GM12878 (cell line): Measurements from ENCODE around the gene VTN. TPM values are rescaled to one million over a fixed set of nuclear protein-coding genes. Genes with fewer than 3 reads are reported as not detected.

Experiments
- ATAC-seq: fragments of 200-7000 bp; cut with Tn5 transposase; 3 replicates; pipeline ENCODE4 v1.9.1; 2020; ENCODE audit warnings: mild to moderate bottlenecking, moderate library complexity
- BruUV-seq: library from RNA; stranded (reverse); fragments of 400-500 nt; replicated peaks from 2 replicates; lab custom pipeline; 2021; lab: Mats Ljungman, UMichigan
- CTCF ChIA-PET: fragments of 300-600 bp; sonication (Branson Sonifier 250); formaldehyde crosslinking; extraction: SDS; loops from one replicate; lab custom pipeline; 2021; ENCODE audit warnings: inconsistent platforms; lab: Yijun Ruan, JAX
- POLR2A ChIA-PET: fragments of 350-600 bp; formaldehyde crosslinking; extraction: SDS; loops from one replicate; lab custom pipeline; 2021; ENCODE audit warnings: inconsistent platforms; lab: Charles Lee
- RAD21 ChIA-PET: fragments of 300-600 bp; sonication (Branson Sonifier 250); formaldehyde crosslinking; loops from one replicate; lab custom pipeline; 2023; ENCODE audit warnings: antibody characterized with exemption; ENCODE audit not compliant: unreplicated experiment; lab: Charles Lee
- SMC1A ChIA-PET: fragments of 300-600 bp; sonication (Branson Sonifier 250); formaldehyde crosslinking; loops from one replicate; lab custom pipeline; 2023; ENCODE audit not compliant: unreplicated experiment, uncharacterized antibody; lab: Charles Lee
- DNase-seq: peaks from one replicate; pipeline ENCODE4 v3.0.0-alpha.2; 2011; ENCODE audit warnings: low read depth, low spot score
- FAIRE-seq: peaks from 3 replicates; lab custom pipeline; 2011; peaks lifted over from hg19 to GRCh38; lab: Jason Lieb, UNC
- H2AFZ ChIP-seq: 2 replicates; pipeline ENCODE4 v1.6.0; 2011; ENCODE audit warnings: low read depth, low read length, control low read depth; ENCODE audit not compliant: control insufficient read depth
- H3K27ac ChIP-seq: 2 replicates; pipeline ENCODE4 v1.5.1; 2011; ENCODE audit warnings: control low read depth; ENCODE audit not compliant: control insufficient read depth, insufficient read depth
- H3K27me3 ChIP-seq, 2 experiments: replicated peaks in 1 of 2; 2 replicates each; pipeline versions ENCODE4 v1.6.0 to v1.6.1; 2011; ENCODE audit warnings: low read length in 1 of 2; ENCODE audit not compliant: control insufficient read depth in 2 of 2, insufficient read depth in 2 of 2
- H3K36me3 ChIP-seq, 2 experiments: 2 replicates each; pipeline ENCODE4 v1.5.1; 2011; ENCODE audit warnings: low read length in 1 of 2; ENCODE audit not compliant: control insufficient read depth in 2 of 2, insufficient read depth in 2 of 2
- H3K4me1 ChIP-seq: 2 replicates; pipeline ENCODE4 v1.6.1; 2011; ENCODE audit warnings: mild to moderate bottlenecking, low read length, moderate library complexity, mixed read lengths; ENCODE audit not compliant: control insufficient read depth, insufficient read depth
- H3K4me2 ChIP-seq: 2 replicates; pipeline ENCODE4 v1.6.0; 2011; ENCODE audit warnings: control low read depth; ENCODE audit not compliant: control insufficient read depth, insufficient read depth
- H3K4me3 ChIP-seq: fragments of 200-600 bp; sonication (generic); 2 replicates; pipeline ENCODE4 v1.5.1; 2016
- H3K79me2 ChIP-seq: 2 replicates; pipeline ENCODE4 v1.6.0; 2011; ENCODE audit warnings: low read length; ENCODE audit not compliant: control insufficient read depth, insufficient read depth
- H3K9ac ChIP-seq: 2 replicates; pipeline ENCODE4 v1.8.0; 2011; ENCODE audit warnings: low read length, control low read depth, mixed read lengths; ENCODE audit not compliant: control insufficient read depth, insufficient read depth
- H3K9me3 ChIP-seq: replicated peaks from 3 replicates; pipeline ENCODE4 v1.5.1; 2011; ENCODE audit warnings: mild to moderate bottlenecking, low read length; ENCODE audit not compliant: control insufficient read depth, insufficient read depth
- H4K20me1 ChIP-seq: 2 replicates; pipeline ENCODE4 v1.6.0; 2011; ENCODE audit not compliant: control insufficient read depth, insufficient read depth
- ASH2L ChIP-seq: fragments of 300-600, 200-600 bp; sonication (generic); IDR thresholded peaks from 2 replicates; pipeline ENCODE4 v1.6.1; 2017; ENCODE audit warnings: low read depth, mild to moderate bottlenecking, borderline replicate concordance
- HDAC2 ChIP-seq: fragments of 200-600 bp; sonication (generic); IDR thresholded peaks from 2 replicates; pipeline ENCODE4 v1.6.1; 2017
- MEF2B ChIP-seq: fragments of 450-650 bp; IDR thresholded peaks from 2 replicates; pipeline ENCODE4 v1.6.1; 2018; ENCODE audit warnings: mild to moderate bottlenecking, moderate library complexity; ENCODE audit not compliant: partially characterized antibody, poor library complexity, severe bottlenecking
- RUNX3 ChIP-seq: IDR thresholded peaks from 2 replicates; pipeline ENCODE4 v1.6.1; 2012; ENCODE audit warnings: low read length, inconsistent platforms
- ZBED1 ChIP-seq: IDR thresholded peaks from 2 replicates; pipeline ENCODE4 v1.6.1; 2016; ENCODE audit warnings: borderline replicate concordance
- WGBS: methylation state at CpG from one replicate; pipeline ENCODE4 v1.1.6; 2016; ENCODE audit warnings: low lambda C conversion rate; ENCODE audit not compliant: insufficient replicate concordance, insufficient coverage; ENCODE audit errors: missing lambda C conversion rate; 5-methylcytosine and 5-hydroxymethylcytosine counted together
- in situ Hi-C: fragments of 300-500 bp; cut with MboI; formaldehyde crosslinking; loops from 9 replicates; pipeline ENCODE4 v1.14.3; 2018; ENCODE audit warnings: mixed read lengths
- intact Hi-C: fragments of 100-400 bp; cut with micrococcal nuclease; formaldehyde crosslinking; loops from one replicate; pipeline ENCODE4 v1.14.2; 2022; ENCODE audit not compliant: unreplicated experiment
- polyA plus RNA-seq, 11 experiments: library from polyadenylated mRNA; depleted of rRNA in 4 of 11; unstranded in 6 of 11; stranded (reverse) in 5 of 11; fragments of >200 nt; fragmentation: Nextera tagmentation in 4 of 11; fragmentation: Illumina TruSeq in 1 of 11; extraction: Ambion mirVana in 4 of 11; extraction: Trizol in 1 of 11; gene quantifications; 1 replicate in 1 of 11; 2 replicates in 10 of 11; pipeline versions ENCODE4 v1.2.1 to v1.2.3, GENCODE V29; 2011 to 2016; ENCODE audit warnings: inconsistent platforms in 2 of 11, missing spikeins in 2 of 11, low read depth in 1 of 11
- total RNA-seq, 4 experiments: library from RNA; depleted of rRNA in 3 of 4; stranded (reverse); fragments of >200 nt in 3 of 4; fragmentation: Illumina TruSeq in 1 of 4; extraction: Trizol in 1 of 4; gene quantifications; 2 replicates each; pipeline versions ENCODE4 v1.2.1 to v1.2.3, GENCODE V29; 2013 to 2021
- TF ChIP-seq, protein P1 (sequence below): fragments of 450-650 bp; IDR thresholded peaks from 2 replicates; pipeline ENCODE4 v1.6.1; 2016; ENCODE audit warnings: mild to moderate bottlenecking
- TF ChIP-seq, protein P2 (sequence below): IDR thresholded peaks from 2 replicates; pipeline ENCODE4 v1.6.1; 2011; ENCODE audit warnings: borderline replicate concordance, low read depth, mild to moderate bottlenecking, moderate library complexity, mixed read lengths, low read length; ENCODE audit not compliant: insufficient read depth; ENCODE audit errors: extremely low read length
- TF ChIP-seq, protein P3 (sequence below): fragments of 450-650 bp; IDR thresholded peaks from 2 replicates; pipeline ENCODE4 v1.6.1; 2017; ENCODE audit warnings: low read depth, mild to moderate bottlenecking, moderate library complexity

The VTN gene
- total and polyA plus RNA-seq, 10 of the 15 experiments (the other 5 are each of a cell fraction or from before 2014, with no cell fraction given), result 0.04 to 1.3 (median 0.13) TPM; not detected in 5

DNA sequence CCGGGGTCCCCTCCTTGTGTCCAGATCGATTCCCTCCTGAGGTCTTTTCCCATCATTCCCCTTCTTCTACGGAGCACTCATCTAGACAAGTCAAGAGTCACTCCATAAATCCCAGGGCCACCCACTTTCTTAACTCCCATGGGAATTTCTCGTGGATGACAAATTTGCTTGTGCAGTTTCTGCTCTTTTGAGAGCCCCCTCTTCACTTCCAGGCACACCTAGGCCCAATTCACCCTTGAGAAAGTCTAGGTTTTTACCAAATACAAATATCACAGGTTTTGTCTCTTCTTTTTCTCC, 12.3 kb downstream of the VTN start:
- no TSS peak for BruUV-seq

More for the DNA sequence above, 12.3 kb downstream of the VTN start:
- Histone ChIP-seq H3K4me2 (peak overlapping the region; percentile 85), H3K9me3 (no peaks in the 10 kb centered on the region), H3K27me3 (no peaks in the 10 kb centered on the region), H3K4me3 (peak overlapping the region; percentile 92), H3K4me1 (peaks cover 2% of the 10 kb centered on the region; the same call in 1 of the 2 replicates), H3K36me3 (peaks cover 2 to 14% of the 10 kb centered on the region in 2 experiments), H3K79me2 (peaks cover 30% of the 10 kb centered on the region), H4K20me1 (no peaks in the 10 kb centered on the region), H3K27ac (peak overlapping the region; percentile 60), H3K9ac (peak overlapping the region; percentile 99), H2AFZ (peak overlapping the region; percentile 85)
- WGBS, result 0% methylated on average over 4 of the region's 4 CpGs
- ChIA-PET SMC1A (interaction anchor here (0.7 to 4.7 kb wide), 7 partner anchors 9 to 553 kb away, joined by 3 to 27 read pairs (median 4); partner anchors contain the start of genes IFT20 and TNFAIP1), POLR2A (interaction anchor here (0.9 to 3.0 kb wide), 3 partner anchors 11 to 38 kb away, joined by 3 to 26 read pairs (median 8); partner anchors contain the start of genes IFT20, TNFAIP1 and VTN), RAD21 (interaction anchor here (0.7 to 3.3 kb wide), 5 partner anchors 20 to 219 kb away, joined by 3 to 31 read pairs (median 3); partner anchors contain the start of genes ALDOC, IFT20 and TNFAIP1), CTCF (interaction anchor here (1.0 to 5.1 kb wide), 5 partner anchors 9 to 61 kb away, joined by 3 to 29 read pairs (median 4); partner anchors contain the start of genes IFT20 and TNFAIP1)
- FAIRE-seq (no peak), ATAC-seq (no peak), DNase-seq (no peak)
- TF ChIP-seq ZBED1, result no peak
- peak; percentile 20; the same call in 1 of the 2 replicates for TF ChIP-seq HDAC2
- TF ChIP-seq, protein P1, sequence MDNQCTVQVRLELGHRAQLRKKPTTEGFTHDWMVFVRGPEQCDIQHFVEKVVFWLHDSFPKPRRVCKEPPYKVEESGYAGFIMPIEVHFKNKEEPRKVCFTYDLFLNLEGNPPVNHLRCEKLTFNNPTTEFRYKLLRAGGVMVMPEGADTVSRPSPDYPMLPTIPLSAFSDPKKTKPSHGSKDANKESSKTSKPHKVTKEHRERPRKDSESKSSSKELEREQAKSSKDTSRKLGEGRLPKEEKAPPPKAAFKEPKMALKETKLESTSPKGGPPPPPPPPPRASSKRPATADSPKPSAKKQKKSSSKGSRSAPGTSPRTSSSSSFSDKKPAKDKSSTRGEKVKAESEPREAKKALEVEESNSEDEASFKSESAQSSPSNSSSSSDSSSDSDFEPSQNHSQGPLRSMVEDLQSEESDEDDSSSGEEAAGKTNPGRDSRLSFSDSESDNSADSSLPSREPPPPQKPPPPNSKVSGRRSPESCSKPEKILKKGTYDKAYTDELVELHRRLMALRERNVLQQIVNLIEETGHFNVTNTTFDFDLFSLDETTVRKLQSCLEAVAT, result 0 out of 2 replicates have a peak, but pooled peaks have one; percentile 5
- TF ChIP-seq, protein P2, sequence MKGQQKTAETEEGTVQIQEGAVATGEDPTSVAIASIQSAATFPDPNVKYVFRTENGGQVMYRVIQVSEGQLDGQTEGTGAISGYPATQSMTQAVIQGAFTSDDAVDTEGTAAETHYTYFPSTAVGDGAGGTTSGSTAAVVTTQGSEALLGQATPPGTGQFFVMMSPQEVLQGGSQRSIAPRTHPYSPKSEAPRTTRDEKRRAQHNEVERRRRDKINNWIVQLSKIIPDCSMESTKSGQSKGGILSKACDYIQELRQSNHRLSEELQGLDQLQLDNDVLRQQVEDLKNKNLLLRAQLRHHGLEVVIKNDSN, result no peak
- no peak for TF ChIP-seq ASH2L
- TF ChIP-seq, protein P3, sequence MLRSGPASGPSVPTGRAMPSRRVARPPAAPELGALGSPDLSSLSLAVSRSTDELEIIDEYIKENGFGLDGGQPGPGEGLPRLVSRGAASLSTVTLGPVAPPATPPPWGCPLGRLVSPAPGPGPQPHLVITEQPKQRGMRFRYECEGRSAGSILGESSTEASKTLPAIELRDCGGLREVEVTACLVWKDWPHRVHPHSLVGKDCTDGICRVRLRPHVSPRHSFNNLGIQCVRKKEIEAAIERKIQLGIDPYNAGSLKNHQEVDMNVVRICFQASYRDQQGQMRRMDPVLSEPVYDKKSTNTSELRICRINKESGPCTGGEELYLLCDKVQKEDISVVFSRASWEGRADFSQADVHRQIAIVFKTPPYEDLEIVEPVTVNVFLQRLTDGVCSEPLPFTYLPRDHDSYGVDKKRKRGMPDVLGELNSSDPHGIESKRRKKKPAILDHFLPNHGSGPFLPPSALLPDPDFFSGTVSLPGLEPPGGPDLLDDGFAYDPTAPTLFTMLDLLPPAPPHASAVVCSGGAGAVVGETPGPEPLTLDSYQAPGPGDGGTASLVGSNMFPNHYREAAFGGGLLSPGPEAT, result peak; percentile 64; the same call in 1 of the 2 replicates
- TF ChIP-seq RUNX3, result 0 out of 2 replicates have a peak, but pooled peaks have one; percentile 1
- TF ChIP-seq MEF2B, result peak; percentile 85
- in situ Hi-C loops, result no loop called here
- intact Hi-C loops, result loop anchor here (1.0 kb wide), 1 partner anchor 23 kb away; the partner anchor contains the start of genes IFT20 and TNFAIP1
